GM12878 (cell line): Measurements from ENCODE around the gene INO80.
A peak's percentile ranks its signal among the peaks of the same experiment; 100 is the strongest.

Experiments
- CREM ChIP-seq: IDR thresholded peaks from 2 replicates; pipeline ENCODE4 v1.6.1; 2014; ENCODE audit warnings: antibody characterized with exemption, low read depth
- CTCF ChIP-seq, 3 experiments: IDR thresholded peaks in 2 of 3; conservative IDR thresholded peaks in 1 of 3; 2 replicates each; pipeline ENCODE4 v1.5.1; 2011; ENCODE audit warnings: low read depth in 3 of 3, low read length in 3 of 3, mild to moderate bottlenecking in 3 of 3, control low read depth in 2 of 3, moderate library complexity in 2 of 3, inconsistent platforms in 1 of 3, mixed read lengths in 1 of 3; ENCODE audit not compliant: control insufficient read depth in 2 of 3, insufficient read depth in 1 of 3; ENCODE audit errors: extremely low read depth in 1 of 3
- ETV6 ChIP-seq, 2 experiments: fragments of 450-650 bp in 1 of 2; IDR thresholded peaks in 1 of 2; conservative IDR thresholded peaks in 1 of 2; 2 replicates each; pipeline ENCODE4 v1.6.1; 2014; ENCODE audit warnings: antibody characterized with exemption in 1 of 2, borderline replicate concordance in 1 of 2, low read depth in 1 of 2, mild to moderate bottlenecking in 1 of 2, moderate library complexity in 1 of 2
- EZH2 ChIP-seq: IDR thresholded peaks from 2 replicates; pipeline ENCODE4 v1.6.1; 2012; ENCODE audit warnings: low read depth, mild to moderate bottlenecking, control low read depth, inconsistent platforms, low read length, borderline replicate concordance; ENCODE audit not compliant: control insufficient read depth
- FOXM1 ChIP-seq: IDR thresholded peaks from 2 replicates; pipeline ENCODE4 v1.6.1; 2012; ENCODE audit warnings: low read depth, mild to moderate bottlenecking, inconsistent platforms, low read length, moderate library complexity
- HDAC2 ChIP-seq: fragments of 200-600 bp; sonication (generic); IDR thresholded peaks from 2 replicates; pipeline ENCODE4 v1.6.1; 2017
- JUNB ChIP-seq: IDR thresholded peaks from 2 replicates; pipeline ENCODE4 v1.6.1; 2016; ENCODE audit warnings: antibody characterized with exemption, mild to moderate bottlenecking
- REST ChIP-seq: IDR thresholded peaks from 2 replicates; pipeline ENCODE4 v1.6.1; 2012; ENCODE audit warnings: mild to moderate bottlenecking, low read depth, low read length
- SIN3A ChIP-seq: IDR thresholded peaks from 2 replicates; pipeline ENCODE4 v1.6.1; 2012; ENCODE audit warnings: low read depth, low read length, improper control_type of control experiment
- SKIL ChIP-seq: fragments of 450-650 bp; IDR thresholded peaks from 2 replicates; pipeline ENCODE4 v1.6.1; 2017; ENCODE audit warnings: mild to moderate bottlenecking, low read depth, inconsistent platforms; ENCODE audit not compliant: poor library complexity, severe bottlenecking
- SREBF2 ChIP-seq: IDR thresholded peaks from 2 replicates; pipeline ENCODE4 v1.6.1; 2012; ENCODE audit warnings: mild to moderate bottlenecking, low read length
- SUZ12 ChIP-seq: fragments of 200-600 bp; sonication (generic); IDR thresholded peaks from one replicate; pipeline ENCODE4 v1.6.1; 2018; ENCODE audit warnings: antibody characterized with exemption, mild to moderate bottlenecking; ENCODE audit not compliant: unreplicated experiment
- YY1 ChIP-seq: IDR thresholded peaks from 2 replicates; pipeline ENCODE4 v1.6.1; 2011; ENCODE audit warnings: low read depth, mild to moderate bottlenecking, low read length
- ZBED1 ChIP-seq: IDR thresholded peaks from 2 replicates; pipeline ENCODE4 v1.6.1; 2016; ENCODE audit warnings: borderline replicate concordance

- TF ChIP-seq CREM (no peak), SKIL (no peak), FOXM1 (no peak), SREBF2 (no peak), ETV6 (conservative IDR thresholded peaks at IDR 0.05 in 1 of 2, IDR thresholded peaks at IDR 0.05 in 1 of 2; ENCODE audit: borderline replicate concordance in 1 of 2, low read depth in 1 of 2) (no peak), CTCF (IDR thresholded peaks at IDR 0.05 in 2 of 3, conservative IDR thresholded peaks at IDR 0.05 in 1 of 3; ENCODE audit: control insufficient read depth in 2 of 3, extremely low read depth in 1 of 3, insufficient read depth in 1 of 3, low read depth in 3 of 3, low read length in 3 of 3) (peak in 2 of 3 experiments; percentile 26 to 38; a peak in 3 of 6 replicates), SIN3A (no peak), ZBED1 (no peak), SUZ12 (no peak), JUNB (no peak), YY1 (no peak), REST (no peak), EZH2 (no peak), HDAC2 (no peak)
Measured at GRCh38 chr15:40937762-40938535, 178.1 kb downstream of the INO80 start.
